GM10248 (cell line): Measurements from ENCODE around the gene BTRC.
"Not testable (repeated sequence)": the region's sequence is repeated elsewhere in the genome, so short reads cannot be mapped to it uniquely, and the experiment has no call there.

Experiments used
- CTCF ChIA-PET: fragments of 300-600 bp; sonication (Branson Sonifier 250); formaldehyde crosslinking; extraction: SDS; loops from one replicate; lab custom pipeline; 2021; ENCODE audit warnings: antibody characterized with exemption; lab: Yijun Ruan, JAX
- POLR2A ChIA-PET: fragments of 350-650 bp; sonication (Branson Sonifier 250); formaldehyde crosslinking; extraction: SDS; loops from one replicate; lab custom pipeline; 2020; ENCODE audit warnings: antibody characterized with exemption; lab: Yijun Ruan, JAX
- DNase-seq: peaks from one replicate; pipeline ENCODE4 v3.0.0; 2012; ENCODE audit errors: extremely low spot score
- CTCF ChIP-seq: IDR thresholded peaks from 2 replicates; pipeline ENCODE4 v1.5.1; 2012; ENCODE audit warnings: mild to moderate bottlenecking, low read depth; ENCODE audit errors: extremely low read depth, missing control alignments, control extremely low read depth

BTRC gene

GRCh38 chr10:101311185-101312066 lies 42.5 kb upstream of the BTRC start:
- ChIA-PET CTCF (interaction anchor here (0.9 to 1.7 kb wide), 7 partner anchors 9 to 169 kb away, joined by 3 to 8 read pairs (median 5); no protein-coding TSS in a partner anchor), POLR2A (interaction anchor here (0.6 kb wide), 1 partner anchor 29 kb away, joined by 3 read pairs; no protein-coding TSS in a partner anchor)
- TF ChIP-seq CTCF: no peak
- DNase-seq: no peak

DNA sequence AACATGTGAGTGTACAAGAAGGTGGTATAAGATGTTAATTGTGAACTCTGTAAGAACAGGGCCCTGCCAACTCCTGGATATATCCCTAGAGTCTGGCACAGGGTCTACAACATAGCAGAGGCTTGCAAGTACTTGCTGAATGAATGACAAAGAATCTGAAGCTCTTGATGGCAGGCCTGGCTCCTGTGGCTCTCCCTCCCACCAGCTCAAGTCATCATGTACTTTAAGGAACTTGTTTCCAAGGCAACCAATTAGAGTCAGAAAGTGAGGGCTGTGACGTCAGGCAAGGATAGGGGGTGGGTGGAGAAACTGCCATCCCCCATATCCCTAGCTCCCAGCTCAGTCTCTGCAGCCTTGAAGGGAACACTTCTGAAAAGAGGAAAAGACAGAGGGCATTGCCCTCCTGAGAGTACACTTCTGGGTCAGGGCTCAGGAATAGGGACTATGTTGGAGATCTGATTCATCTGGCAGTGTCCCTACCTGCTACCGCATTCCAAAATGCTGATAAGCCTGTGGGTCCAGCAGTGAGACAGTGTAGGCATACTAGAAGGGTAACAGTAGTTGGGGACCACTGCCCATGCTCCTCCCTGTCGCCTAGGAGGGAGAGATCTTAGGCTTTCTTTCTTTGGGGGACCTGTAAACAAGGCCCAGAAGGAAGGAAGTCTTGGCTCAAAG lies 34.6 kb upstream of the BTRC start:
- no peak for TF ChIP-seq CTCF
- DNase-seq: no peak
- CTCF ChIA-PET: interaction anchor here (0.7 to 1.5 kb wide), 5 partner anchors 7 to 13 kb away, joined by 3 to 7 read pairs (median 4); no protein-coding TSS in a partner anchor
- POLR2A ChIA-PET: interaction anchor here (0.6 kb wide), 1 partner anchor 147 kb away, joined by 3 read pairs; no protein-coding TSS in a partner anchor

DNA sequence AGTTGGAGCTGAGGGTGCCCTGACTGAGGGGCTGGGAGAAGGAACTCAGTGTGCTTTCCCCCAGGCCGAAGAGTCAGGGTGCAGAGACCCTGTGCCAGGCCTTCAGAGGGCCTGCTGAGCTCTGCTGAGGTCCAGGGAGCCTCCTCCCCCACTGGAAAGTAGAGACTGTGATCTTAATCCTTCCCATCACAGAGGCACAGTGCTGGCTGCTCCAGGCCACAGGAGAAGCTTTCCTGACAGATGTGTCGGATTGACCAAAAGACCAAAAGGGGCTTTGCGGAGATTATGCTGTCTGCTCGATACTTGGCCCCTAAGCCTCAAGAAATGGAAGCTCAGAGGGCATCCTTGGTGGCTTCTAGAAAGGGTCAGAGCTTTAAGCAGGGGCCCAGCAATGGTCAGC lies 32.9 kb upstream of the BTRC start:
- TF ChIP-seq CTCF: no peak
- POLR2A ChIA-PET: no interaction called here
- CTCF ChIA-PET: interaction anchor here (1.0 to 1.5 kb wide), 6 partner anchors 9 to 149 kb away, joined by 3 to 7 read pairs (median 4); no protein-coding TSS in a partner anchor
- DNase-seq: no peak

DNA sequence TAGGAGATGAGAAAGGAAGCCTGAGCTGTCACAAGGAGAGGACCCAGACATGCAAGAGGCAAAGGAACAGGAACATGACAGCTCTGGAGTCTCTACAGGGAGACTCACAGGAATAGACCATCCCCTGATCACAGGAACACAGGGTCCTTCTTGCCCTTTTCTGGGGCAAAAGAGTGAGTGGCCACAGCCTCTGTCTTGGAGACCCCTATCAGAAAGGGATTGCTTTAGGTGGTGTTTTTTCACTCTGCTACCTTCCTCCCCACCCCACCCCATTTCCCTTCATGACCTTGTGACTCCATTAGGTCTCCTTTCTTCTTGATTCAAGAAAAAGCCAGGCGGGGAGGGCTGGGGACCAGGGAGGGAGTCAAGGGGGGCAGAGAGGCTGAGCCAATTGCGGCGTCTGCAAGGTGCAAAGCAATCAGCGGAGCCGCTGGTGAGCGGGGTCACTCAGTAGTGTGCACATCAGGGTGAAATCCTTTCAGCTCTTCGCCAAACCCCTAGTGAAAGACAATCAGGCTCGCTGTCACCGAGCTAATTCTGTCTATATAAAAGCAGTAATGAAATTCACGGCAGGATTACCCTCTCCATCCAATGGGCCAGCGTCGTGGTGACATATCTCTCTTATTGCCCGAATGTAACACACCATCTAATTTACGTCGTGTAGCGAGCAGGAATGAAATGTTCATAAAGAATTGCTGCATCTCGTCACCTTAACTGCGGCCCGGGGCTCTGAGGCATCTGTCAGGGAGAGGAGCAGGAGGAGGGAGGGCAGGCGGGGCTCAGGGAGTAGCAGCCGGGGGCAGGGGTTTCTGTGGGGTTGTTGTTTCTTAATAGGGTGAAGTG lies 31.5 kb upstream of the BTRC start:
- ChIA-PET POLR2A (no interaction called here), CTCF (no interaction called here)
- no peak for TF ChIP-seq CTCF
- DNase-seq: no peak

DNA sequence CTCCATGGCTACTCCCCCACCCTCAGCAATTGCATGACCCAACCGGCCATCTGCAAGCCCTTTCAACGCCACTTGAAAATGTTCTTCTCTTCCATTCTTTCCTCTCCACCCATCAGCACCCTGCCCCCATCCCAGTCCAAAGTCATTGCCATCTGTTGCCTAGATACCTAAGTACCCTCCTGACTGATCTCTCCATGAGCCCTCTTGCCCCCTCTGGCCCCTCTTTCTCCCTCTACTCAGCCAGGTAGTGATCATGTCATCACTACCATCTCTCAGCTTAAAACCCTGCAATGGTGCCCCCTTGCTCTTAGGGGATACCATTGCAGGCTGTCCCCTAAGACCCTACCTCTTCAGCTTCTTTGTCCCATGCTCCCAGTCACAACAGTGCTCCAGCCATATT lies 30.5 kb upstream of the BTRC start:
- ChIA-PET CTCF (no interaction called here), POLR2A (no interaction called here)
- DNase-seq: no peak
- TF ChIP-seq CTCF: no peak

DNA sequence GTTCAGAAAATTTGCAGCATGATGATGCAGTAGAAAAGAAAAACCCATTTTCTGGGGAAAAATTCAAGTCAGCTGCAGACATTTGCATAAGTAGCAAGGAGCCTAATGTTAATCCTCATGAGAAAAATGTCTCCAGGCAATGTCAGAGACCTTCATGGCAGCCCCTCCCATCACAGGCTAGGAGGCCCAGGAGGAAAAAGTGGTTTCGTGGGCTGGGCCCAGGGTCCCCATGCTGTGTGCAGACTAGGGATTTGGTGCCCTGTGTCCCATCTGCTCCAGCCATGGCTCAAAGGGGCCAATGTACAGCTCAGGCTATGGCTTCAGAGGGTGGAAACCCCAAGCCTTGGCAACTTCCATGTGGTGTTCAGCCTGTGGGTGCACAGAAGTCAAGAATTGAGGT lies 26.5 kb upstream of the BTRC start:
- CTCF ChIA-PET, POLR2A ChIA-PET, DNase-seq: not testable (repeated sequence)
